Right atrium auricular region (tissue), 2 donors: ENCODE results near the gene GAGE10. TPM values are rescaled to one million over a fixed set of nuclear protein-coding genes. Genes with fewer than 3 reads are reported as not detected.
"Not testable (repeated sequence)": the region's sequence is repeated elsewhere in the genome, so short reads cannot be mapped to it uniquely, and the experiment has no call there.

ENCODE experiments used
- DNase-seq: peaks from one replicate; pipeline ENCODE4 v3.0.0-alpha.2; 2019; ENCODE audit warnings: low spot score
- H3K27ac ChIP-seq, 2 donors: fragments of 200-600 bp; sonication (generic); 1 replicate in 1 of 2; 2 replicates in 1 of 2; pipeline ENCODE4 v1.5.1; 2016 to 2019
- H3K27me3 ChIP-seq, 2 donors: fragments of 200-600 bp; sonication (generic); one replicate each; pipeline versions ENCODE4 v1.5.1 to v1.6.0; 2017 to 2019
- H3K36me3 ChIP-seq: fragments of 200-600 bp; sonication (generic); one replicate; pipeline ENCODE4 v1.5.1; 2016
- H3K4me1 ChIP-seq, 2 donors: fragments of 200-600 bp; sonication (generic); one replicate each; pipeline versions ENCODE4 v1.5.1 to v1.6.0; 2017 to 2019
- H3K4me3 ChIP-seq, 2 donors: fragments of 200-600 bp; sonication (generic); 1 replicate in 1 of 2; 2 replicates in 1 of 2; pipeline ENCODE4 v1.5.1; 2017 to 2019; ENCODE audit warnings: mild to moderate bottlenecking in 1 of 2, moderate library complexity in 1 of 2
- H3K9me3 ChIP-seq, 2 donors: fragments of 200-600 bp; sonication (generic); one replicate each; pipeline ENCODE4 v1.5.1; 2019
- total RNA-seq, 2 donors: library from RNA; depleted of rRNA; stranded (reverse); fragments of >200 nt; gene quantifications; one replicate each; pipeline ENCODE4 v1.1.0, GENCODE V29; 2016
- TF ChIP-seq, protein P1 (sequence below), 2 donors: fragments of 200-600 bp; sonication (generic); IDR thresholded peaks; one replicate each; pipeline ENCODE4 v1.5.1; 2019; ENCODE audit warnings: antibody characterized with exemption in 2 of 2

The GAGE10 gene
- total RNA-seq, 2 donors from 2014 or later = not detected

DNA sequence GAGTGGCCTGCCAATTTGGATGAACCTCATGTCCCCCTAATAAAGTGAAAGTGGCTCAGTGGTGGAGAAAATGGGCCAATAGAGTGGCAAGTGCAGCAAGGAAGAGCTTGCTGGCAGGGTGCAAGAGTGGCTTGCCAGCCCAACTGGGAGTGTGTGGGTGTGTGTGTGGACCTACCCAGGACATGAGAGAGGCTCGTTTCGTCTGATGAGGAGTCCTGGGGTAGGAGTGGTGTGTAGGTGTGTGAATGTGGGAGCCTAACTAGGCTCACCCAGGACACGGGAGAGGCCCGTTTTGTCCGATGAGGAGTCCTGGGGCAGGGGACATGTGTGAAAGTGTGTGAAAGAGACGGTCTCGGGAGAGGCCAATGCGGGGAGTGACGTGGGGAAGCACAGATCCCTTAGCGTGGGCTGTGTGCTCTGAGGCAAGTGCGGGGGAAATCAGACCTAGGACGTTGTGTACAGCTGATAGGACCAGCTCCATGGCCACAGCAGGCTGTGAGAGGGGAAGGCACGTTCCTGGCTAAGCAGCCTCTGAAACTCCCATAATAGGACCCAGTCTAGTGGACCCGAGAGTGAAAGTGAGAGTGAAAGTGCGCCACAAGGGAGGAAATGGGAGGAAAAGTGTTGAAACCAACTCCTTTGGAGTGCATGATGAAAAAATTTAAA lies 5.3 kb downstream of the GAGE10 start:
- Histone ChIP-seq H3K27ac (peak overlapping the region; percentile 37 to 46), H3K4me1 (no peaks in the 10 kb centered on the region), H3K9me3 (no peaks in the 10 kb centered on the region), H3K27me3 (no peaks in the 10 kb centered on the region), H3K36me3 (no peaks in the 10 kb centered on the region), H3K4me3 (peak overlapping the region; percentile 25 to 43)
- TF ChIP-seq, protein P1, sequence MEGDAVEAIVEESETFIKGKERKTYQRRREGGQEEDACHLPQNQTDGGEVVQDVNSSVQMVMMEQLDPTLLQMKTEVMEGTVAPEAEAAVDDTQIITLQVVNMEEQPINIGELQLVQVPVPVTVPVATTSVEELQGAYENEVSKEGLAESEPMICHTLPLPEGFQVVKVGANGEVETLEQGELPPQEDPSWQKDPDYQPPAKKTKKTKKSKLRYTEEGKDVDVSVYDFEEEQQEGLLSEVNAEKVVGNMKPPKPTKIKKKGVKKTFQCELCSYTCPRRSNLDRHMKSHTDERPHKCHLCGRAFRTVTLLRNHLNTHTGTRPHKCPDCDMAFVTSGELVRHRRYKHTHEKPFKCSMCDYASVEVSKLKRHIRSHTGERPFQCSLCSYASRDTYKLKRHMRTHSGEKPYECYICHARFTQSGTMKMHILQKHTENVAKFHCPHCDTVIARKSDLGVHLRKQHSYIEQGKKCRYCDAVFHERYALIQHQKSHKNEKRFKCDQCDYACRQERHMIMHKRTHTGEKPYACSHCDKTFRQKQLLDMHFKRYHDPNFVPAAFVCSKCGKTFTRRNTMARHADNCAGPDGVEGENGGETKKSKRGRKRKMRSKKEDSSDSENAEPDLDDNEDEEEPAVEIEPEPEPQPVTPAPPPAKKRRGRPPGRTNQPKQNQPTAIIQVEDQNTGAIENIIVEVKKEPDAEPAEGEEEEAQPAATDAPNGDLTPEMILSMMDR (IDR thresholded peaks at IDR 0.05) = no peak
- DNase-seq = peak; percentile 60

DNA sequence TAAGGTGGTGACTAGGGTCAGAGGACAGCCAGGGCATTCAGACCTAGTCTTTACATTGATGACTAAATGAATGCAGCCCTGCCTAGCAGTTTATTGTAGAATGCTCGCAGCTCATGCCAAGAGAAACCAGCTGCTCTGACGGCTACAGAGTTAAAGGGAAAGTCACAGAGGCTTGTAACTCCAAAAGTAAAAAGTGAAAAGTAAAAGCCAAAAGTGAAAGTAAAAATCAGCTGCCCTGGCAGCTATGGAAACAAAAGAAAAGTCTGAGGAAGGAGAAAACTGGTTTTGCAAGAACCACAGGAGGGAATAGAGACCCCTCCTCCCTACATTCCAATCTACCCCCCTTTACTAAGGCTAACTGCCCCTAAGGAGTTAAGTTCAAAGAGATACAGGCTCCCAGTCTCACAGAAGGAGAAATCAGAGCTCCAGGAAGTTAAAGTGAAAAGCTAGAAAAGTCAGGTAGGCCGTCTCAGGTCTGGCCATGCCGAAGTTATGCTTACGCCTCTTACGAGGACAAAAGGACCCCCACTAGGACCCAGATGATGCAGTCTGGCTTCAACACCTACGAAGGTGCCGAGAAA lies 6.0 kb downstream of the GAGE10 start:
- H3K27me3 ChIP-seq = no peaks in the 10 kb centered on the region
- H3K27ac ChIP-seq = peak overlapping the region; percentile 37 to 46
- DNase-seq = peak; percentile 52
- H3K4me1 ChIP-seq = no peaks in the 10 kb centered on the region
- H3K9me3 ChIP-seq = no peaks in the 10 kb centered on the region
- H3K36me3 ChIP-seq = no peaks in the 10 kb centered on the region
- TF ChIP-seq, protein P1 (IDR thresholded peaks at IDR 0.05) = no peak
- peak overlapping the region; percentile 25 to 43 for H3K4me3 ChIP-seq

DNA sequence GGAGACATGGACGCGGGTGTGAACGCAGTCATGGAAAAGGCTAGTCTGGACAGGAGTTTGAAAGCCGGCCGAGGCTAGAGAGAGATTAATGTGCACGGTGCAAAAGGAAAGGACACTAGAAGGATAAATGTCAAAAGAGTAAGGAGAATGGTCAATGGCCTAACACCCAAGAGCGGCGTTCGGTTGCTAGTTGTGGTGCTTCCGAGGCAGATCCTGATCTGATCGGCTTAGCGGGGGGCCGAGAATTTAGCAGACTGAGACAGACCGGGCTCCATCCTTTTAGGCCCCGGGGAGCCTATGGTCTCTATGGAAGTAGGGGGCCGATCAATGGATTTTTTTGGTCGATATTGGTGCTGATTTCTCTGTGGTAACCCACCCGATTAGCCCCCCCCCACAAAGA lies 6.9 kb downstream of the GAGE10 start:
- H3K36me3 ChIP-seq = no peaks in the 10 kb centered on the region
- H3K27ac ChIP-seq = no peak overlapping the region
- no peaks in the 10 kb centered on the region for H3K27me3 ChIP-seq
- no peaks in the 10 kb centered on the region for H3K9me3 ChIP-seq
- H3K4me3 ChIP-seq = no peak overlapping the region
- peak; percentile 54 for DNase-seq
- TF ChIP-seq, protein P1 (IDR thresholded peaks at IDR 0.05) = no peak
- no peaks in the 10 kb centered on the region for H3K4me1 ChIP-seq

DNA sequence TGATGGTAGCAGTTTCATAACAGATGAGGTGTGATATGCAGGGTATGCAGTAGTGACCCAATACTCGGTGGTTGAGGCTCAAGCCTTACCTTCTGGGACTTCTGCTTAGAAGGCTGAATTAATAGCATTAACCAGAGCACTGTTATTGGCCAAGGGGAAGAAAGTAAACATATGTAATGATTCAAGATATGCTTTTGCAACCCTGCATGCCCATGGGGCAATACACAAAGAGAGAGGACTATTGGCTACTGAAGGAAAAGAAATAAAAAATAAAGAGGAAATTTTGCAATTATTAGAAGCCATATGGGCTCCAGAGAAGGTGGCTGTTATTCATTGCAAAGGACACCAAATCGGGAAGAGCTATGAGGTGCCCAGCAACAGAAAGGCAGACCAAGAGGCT lies 8.7 kb downstream of the GAGE10 start:
- H3K27ac ChIP-seq = no peak overlapping the region
- H3K27me3 ChIP-seq = no peaks in the 10 kb centered on the region
- no peaks in the 10 kb centered on the region for H3K36me3 ChIP-seq
- no peaks in the 10 kb centered on the region for H3K9me3 ChIP-seq
- no peak for DNase-seq
- TF ChIP-seq, protein P1 (IDR thresholded peaks at IDR 0.05) = no peak
- no peaks in the 10 kb centered on the region for H3K4me1 ChIP-seq
- H3K4me3 ChIP-seq = no peak overlapping the region

DNA sequence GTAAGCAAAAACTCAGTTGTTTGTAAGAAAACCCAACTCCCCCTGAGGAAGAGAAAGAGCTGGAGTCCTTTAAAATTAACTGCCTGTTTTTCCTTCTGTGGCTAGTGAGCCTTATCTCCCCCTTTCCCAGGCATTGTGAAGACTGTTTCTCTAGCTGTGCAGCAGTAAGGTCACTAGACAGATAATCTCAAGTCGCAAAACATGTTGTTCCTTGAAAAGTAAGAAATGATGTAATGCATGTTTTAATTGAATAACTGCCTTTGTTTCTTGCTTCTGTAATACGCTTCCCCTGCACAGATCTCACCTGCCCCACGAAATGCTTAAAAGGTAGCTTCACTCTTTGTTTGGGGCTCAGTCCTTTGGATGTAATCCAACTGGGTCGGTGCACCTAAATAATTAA lies 12.6 kb downstream of the GAGE10 start:
- TF ChIP-seq, protein P1 (IDR thresholded peaks at IDR 0.05) = no peak
- H3K27me3 ChIP-seq = no peaks in the 10 kb centered on the region
- H3K36me3 ChIP-seq = no peaks in the 10 kb centered on the region
- H3K27ac ChIP-seq = no peak overlapping the region
- no peak for DNase-seq
- H3K9me3 ChIP-seq = no peaks in the 10 kb centered on the region
- H3K4me1 ChIP-seq = no peaks in the 10 kb centered on the region
- H3K4me3 ChIP-seq = no peak overlapping the region

DNA sequence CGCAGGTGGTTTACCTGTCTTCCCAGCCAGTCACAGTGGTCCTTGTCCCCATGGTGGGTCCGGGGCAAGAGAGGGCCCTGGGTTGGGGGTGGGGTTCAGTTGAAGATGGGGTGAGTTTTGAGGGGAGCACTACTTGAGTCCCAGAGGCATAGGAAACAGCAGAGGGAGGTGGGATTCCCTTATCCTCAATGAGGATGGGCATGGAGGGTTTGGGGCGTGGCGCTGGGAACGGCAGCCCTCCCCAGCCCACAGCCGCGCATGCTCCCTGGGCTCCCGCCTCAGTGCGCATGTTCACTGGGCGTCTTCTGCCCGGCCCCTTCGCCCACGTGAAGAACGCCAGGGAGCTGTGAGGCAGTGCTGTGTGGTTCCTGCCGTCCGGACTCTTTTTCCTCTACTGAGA lies 18.3 kb downstream of the GAGE10 start, which contains the start of gene GAGE12J:
GAGE12J (plus strand) TSS at position 301 of the 400 bp plus-strand sequence. CDS start 1,157 bp downstream, outside the sequence.
- H3K9me3 ChIP-seq, H3K36me3 ChIP-seq, H3K4me3 ChIP-seq, H3K27ac ChIP-seq, H3K27me3 ChIP-seq, H3K4me1 ChIP-seq, DNase-seq: not testable (repeated sequence)

DNA sequence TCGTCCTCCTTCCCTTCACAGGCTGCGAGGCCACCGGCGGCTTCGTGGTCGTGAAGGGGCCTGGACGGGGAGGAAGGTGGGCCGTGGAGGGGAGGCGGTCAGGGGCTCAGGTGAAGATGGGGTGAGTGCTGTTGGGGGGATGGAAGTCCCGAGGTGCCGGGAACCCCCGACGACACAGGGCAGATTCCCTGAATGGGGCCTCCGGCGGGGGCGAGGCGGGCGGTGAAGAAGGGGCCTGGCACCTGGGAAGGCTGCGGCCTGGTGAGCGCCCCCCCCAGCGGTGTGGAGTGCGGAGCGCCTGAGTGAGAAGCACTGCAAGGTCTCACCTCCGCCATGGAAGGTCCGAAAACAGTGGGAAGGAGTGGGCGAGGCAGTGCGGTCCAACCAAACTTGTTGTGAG lies 18.8 kb downstream of the GAGE10 start:
- not testable (repeated sequence) for DNase-seq

DNA sequence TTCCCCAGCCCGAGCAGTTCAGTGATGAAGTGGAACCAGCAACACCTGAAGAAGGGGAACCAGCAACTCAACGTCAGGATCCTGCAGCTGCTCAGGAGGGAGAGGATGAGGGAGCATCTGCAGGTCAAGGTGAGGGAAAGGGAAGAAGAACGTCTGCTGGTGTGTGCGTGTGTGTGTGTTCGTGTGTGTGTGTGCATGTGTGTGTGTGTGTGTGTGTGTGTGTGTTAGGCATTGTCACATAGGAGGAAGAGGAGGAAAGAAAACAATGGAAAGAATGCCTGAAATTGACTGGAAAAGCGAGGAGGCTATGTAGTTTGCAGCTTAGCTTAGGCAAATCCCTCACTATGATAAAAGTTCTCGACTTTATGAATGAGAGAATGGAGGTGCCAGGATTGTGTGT lies 20.3 kb downstream of the GAGE10 start:
- H3K36me3 ChIP-seq, DNase-seq, H3K4me1 ChIP-seq, H3K27ac ChIP-seq, H3K4me3 ChIP-seq, H3K27me3 ChIP-seq, H3K9me3 ChIP-seq: not testable (repeated sequence)

More for the DNA sequence above, 18.8 kb downstream of the GAGE10 start:
- not testable (repeated sequence) for H3K4me1 ChIP-seq, H3K27ac ChIP-seq, H3K4me3 ChIP-seq, H3K27me3 ChIP-seq, H3K9me3 ChIP-seq, H3K36me3 ChIP-seq

DNA sequence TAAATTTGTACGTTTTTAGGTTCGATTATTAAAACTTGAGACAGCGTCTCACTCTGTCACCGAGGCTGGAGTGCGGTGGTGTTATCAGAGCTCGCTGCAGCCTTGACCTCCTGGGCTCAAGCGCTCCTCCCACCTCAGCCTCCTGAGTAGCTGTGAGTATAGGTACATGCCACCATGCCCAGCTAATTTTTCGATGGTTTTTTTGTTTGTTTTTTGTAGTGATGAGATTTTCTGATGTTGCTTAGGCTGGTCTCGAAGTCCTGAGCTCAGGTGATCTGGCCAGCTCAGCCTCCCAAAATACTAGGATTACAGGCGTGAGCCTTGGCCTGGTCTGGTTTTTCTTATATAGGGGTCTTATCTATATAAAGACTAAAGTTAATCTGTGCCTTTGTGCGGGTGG lies 27.0 kb downstream of the GAGE10 start:
- not testable (repeated sequence) for H3K4me3 ChIP-seq, H3K27ac ChIP-seq, H3K27me3 ChIP-seq, H3K9me3 ChIP-seq, H3K36me3 ChIP-seq, H3K4me1 ChIP-seq
- DNase-seq = peak; percentile 52

DNA sequence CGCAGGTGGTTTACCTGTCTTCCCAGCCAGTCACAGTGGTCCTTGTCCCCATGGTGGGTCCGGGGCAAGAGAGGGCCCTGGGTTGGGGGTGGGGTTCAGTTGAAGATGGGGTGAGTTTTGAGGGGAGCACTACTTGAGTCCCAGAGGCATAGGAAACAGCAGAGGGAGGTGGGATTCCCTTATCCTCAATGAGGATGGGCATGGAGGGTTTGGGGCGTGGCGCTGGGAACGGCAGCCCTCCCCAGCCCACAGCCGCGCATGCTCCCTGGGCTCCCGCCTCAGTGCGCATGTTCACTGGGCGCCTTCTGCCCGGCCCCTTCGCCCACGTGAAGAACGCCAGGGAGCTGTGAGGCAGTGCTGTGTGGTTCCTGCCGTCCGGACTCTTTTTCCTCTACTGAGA lies 27.8 kb downstream of the GAGE10 start, which contains the start of gene GAGE13:
GAGE13 (plus strand) TSS at position 301 of the 400 bp plus-strand sequence. CDS start 1,156 bp downstream, outside the sequence.
- not testable (repeated sequence) for H3K9me3 ChIP-seq, H3K27me3 ChIP-seq, H3K4me1 ChIP-seq, DNase-seq, H3K4me3 ChIP-seq, H3K36me3 ChIP-seq, H3K27ac ChIP-seq
